SHP77 (cell line): Measurements from ENCODE around the gene CALY.
A peak's percentile ranks its signal among the peaks of the same experiment; 100 is the strongest.
"Not testable (repeated sequence)": the region's sequence is repeated elsewhere in the genome, so short reads cannot be mapped to it uniquely, and the experiment has no call there.

Source experiments
- DNase-seq, 2 experiments: peaks; one replicate each; lab custom pipeline; 2025; lab: John Stamatoyannopoulos, UW

Gene CALY

DNA sequence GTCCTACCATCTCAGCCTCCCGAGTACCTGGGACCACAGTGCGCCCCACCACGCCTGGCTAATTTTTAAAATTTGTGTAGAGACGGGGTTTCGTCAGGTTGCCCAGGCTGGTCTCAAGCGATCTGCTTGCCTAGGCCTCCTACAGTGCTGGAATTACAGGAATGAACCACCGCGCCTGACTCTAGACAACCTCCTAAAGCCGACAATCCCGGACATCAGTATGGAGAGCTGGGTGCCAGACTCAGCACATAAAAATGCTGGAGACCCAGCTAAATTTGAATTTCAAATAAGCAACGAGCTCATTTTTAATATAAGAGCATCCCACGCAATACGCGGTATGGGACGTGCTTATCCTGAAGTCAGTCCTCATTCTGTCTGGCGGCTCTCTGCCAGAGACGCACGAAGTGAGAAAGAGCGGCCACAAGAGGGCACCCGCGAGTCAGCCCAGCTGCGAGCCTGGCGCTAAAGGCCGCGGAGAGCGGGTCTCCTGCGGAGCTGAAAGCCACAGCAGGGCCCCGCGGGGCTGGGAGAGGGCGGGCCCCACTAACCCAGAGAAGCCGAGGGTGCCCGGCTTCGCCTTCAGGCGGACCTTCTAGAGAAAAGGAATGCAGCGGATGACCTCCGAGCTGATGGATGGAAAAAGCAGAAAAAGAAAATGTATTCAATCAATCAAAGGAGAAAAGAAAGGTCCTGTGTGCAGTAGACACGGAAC lies 7.0 kb downstream of the CALY start:
- peak; percentile 81 to 89 for DNase-seq

- no peak for DNase-seq
These were observed 8.0 kb downstream of the CALY start for GRCh38 chr10:133328358-133329343.

- DNase-seq = peak; percentile 78 to 86
These were observed 8.9 kb downstream of the CALY start for GRCh38 chr10:133327651-133328357.

DNA sequence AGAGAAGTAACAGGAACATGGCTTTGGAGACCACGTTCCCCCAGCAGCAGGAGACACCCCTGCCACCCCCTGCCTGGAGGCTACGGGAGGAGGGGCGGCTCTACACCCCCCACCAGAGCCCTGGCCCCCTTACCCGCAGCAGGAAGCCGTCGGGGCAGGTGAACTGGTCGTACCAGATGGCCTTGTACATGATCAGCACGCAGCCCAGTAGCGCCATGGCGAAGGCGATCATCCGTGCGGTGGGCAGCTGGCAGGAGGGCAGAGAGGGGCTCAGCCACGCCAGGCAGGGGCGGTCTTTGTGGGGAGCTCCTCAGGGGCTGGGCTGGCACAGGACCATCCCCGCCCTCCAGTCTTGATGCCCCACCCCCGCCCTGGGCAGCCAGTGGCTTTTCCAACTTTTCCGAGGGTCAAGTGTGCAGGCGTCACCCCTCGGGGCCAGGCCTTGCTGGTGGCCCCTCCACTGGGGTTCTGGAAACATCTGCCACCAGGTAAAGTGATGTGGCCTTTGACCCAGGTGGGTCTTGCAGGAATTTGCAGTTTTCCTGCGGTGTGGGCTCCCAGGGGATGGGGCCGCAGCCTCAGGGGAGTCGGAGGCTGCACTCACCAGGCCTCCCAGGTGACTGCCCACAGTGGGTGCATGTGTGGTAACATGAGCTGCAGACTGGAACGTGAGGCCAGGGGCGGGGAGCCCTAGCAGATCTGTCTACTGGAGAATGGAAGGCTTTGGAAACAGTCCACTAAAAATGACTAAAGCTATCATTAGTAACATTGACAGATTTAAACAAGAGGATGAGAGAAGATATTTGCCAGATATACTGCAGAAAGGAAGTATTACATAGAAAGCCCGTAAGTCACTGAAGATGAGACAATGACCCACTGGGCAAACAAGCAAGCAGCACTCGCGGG lies 9.7 kb downstream of the CALY start:
- DNase-seq = peak; percentile 60 to 75

GRCh38 chr10:133326223-133326551 lies 10.5 kb downstream of the CALY start:
- DNase-seq = no peak

GRCh38 chr10:133325440-133326222 lies 11.1 kb downstream of the CALY start:
- DNase-seq = no peak

GRCh38 chr10:133324857-133325260 lies 11.8 kb downstream of the CALY start:
- peak in 1 of 2 experiments; percentile 24 for DNase-seq

DNA sequence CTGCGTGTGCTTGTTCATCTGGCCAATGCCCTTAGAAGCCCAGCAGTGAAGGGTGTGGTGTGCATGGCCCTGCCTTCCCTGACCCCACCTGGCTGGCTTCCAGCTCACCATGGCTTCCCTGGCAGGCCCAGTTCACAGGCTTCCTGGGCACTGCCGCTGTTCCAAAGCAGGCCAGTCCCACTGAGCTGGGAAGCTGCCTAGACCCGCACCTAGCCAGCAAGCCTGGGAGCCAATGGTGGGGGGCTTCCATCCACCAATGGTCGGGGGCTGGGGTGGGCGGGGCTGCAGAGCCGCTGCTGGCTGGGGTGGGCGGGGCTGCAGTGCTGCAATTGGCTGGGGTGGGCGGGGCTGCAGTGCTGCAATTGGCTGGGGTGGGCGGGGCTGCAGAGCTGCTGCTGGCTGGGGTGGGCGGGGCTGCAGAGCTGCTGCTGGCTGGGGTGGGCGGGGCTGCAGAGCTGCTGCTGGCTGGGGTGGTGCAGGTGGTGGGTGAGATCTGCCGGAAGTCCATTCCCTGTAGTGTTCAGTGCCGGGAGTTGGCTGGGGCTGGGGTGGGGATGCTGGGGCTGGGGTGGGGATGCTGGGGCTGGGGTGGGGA lies 12.4 kb downstream of the CALY start:
- peak; percentile 83 to 95 for DNase-seq

GRCh38 chr10:133322064-133322709 lies 14.5 kb downstream of the CALY start:
- DNase-seq = not testable (repeated sequence)

GRCh38 chr10:133320852-133321422 lies 15.8 kb downstream of the CALY start:
- DNase-seq = not testable (repeated sequence)

- peak; percentile 72 to 74 for DNase-seq
These were observed 18.1 kb downstream of the CALY start for GRCh38 chr10:133318494-133319127.

GRCh38 chr10:133316732-133317131 lies 20.0 kb downstream of the CALY start:
- DNase-seq = no peak

DNA sequence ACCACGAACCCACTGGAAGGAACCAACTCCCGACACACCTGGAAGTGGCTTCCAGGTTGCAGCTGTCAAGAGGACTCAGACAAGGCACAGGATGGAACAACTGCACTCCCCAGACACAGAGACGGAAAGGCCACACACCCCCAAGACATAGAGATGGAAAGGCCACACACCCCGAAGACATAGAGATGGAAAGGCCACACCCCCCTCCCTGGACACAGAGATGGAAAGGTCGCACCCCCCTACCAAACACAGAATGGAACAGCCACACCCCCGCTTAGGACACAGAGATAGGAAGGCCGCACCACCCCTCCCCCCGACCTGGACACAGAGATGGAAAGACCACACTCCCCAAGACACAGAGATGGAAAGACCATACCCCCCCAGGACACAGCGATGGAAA lies 20.4 kb downstream of the CALY start:
- no peak for DNase-seq

GRCh38 chr10:133315847-133316246 lies 20.8 kb downstream of the CALY start:
- DNase-seq = no peak

DNA sequence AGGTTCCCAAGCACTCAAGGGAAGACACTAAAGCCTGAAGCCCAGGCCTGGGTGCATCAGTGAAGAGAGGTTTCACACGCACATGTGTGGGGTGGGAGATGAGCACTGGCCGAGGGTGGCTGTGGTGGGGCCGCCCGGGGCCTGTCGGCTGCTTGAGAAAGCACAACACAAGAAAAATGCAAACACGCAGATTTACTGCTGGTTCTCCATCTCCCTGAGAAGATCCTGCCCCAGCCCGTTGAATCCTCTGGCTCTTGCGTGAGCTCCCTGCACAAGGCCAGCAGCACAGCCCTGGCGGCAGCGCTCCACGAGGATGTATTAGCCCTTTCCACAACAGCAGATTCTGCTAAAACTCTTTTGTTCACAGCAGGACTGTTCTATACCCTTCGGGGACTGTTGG lies 21.8 kb downstream of the CALY start:
- no peak for DNase-seq

DNA sequence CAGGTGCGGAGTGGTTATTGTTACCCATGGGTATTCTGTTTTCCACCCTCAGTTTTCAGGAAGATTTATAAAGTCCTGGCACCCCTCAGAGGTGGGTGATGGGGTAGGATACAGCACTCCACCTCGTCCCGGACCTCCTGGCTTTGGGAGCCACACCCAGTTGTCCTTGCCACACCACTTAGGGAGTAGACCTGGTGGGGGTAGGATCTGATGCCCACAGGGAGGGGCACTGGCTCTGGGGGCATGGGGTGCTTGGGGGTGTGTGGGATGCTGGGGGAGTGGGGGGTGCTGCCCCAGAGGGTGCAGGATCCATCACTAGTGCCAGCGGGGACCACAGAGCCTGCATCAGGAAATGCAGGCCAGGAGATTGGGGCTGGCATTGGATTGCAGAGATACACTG lies 23.5 kb downstream of the CALY start:
- no peak for DNase-seq

DNA sequence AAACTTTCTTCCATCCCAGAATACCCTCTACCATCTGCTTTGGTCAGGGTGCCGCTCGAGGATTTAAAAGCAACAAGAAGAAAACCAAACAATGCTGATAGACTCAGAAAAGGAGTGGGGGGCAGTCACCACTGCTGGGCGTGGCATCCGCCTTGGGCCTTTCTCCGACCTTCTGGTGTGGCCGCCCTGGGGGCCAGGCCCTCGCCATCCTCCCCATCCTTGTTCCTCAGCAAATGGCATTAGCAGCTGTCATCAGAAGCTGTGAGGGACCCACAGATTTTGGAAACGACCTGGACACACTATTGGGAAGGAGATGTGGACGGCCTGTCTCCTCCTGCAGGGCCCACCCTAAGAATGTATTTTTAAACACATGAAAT lies 23.9 kb downstream of the CALY start:
- no peak for DNase-seq

DNA sequence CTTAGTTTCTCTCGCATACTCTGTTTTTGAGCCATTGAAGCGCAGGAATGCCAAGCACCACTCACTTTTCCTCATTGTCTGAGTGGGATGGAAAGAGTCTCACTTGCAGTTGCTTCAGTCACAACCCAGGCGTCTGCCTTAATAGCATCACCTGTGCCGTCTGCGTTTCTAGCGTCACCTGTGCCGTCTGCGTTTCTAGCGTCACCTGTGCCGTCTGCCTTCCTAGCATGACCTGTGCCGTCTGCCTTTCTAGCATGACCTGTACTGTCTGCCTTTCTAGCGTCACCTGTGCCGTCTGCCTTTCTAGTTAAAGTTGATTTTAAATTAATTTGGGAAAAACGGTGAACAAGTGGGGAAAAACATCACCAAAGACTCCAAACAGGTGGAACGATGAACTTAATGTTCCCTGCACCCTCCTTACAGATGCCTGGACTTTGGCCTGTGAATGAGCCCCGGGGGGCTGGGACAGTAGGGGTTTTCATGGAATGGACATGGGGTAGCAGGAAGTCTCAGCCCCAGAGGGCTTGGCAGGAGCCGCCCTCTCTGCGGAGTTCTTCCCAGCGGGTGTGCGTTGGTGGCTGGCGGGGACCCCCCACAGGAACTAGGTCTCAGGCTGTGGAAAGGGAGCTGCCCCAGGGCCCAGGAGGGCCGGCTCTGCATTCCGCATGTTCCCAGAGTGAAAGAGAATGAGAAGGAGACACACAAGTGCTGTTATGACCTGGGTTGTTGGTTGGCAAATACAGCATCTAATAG lies 24.5 kb downstream of the CALY start:
- no peak for DNase-seq
